Subcutaneous adipose tissue (tissue), 4 donors: ENCODE data around the gene INPP4A. TPM values are rescaled to one million over a fixed set of nuclear protein-coding genes. Genes with fewer than 3 reads are reported as not detected.

Experiments
- total RNA-seq, 4 donors: library from RNA; depleted of rRNA; stranded (reverse); fragments of >200 nt; gene quantifications; one replicate each; pipeline ENCODE4 v1.1.0, GENCODE V29; 2016
- TF ChIP-seq, protein P1 (sequence below): fragments of 450-650 bp; IDR thresholded peaks from one replicate; pipeline ENCODE4 v1.5.1; 2016; ENCODE audit warnings: low read depth, mild to moderate bottlenecking, control low read depth, antibody characterized with exemption, moderate library complexity

The INPP4A gene
- total RNA-seq, 4 donors from 2014 or later = 18.9 to 38.2 (median 22.0) TPM

- TF ChIP-seq, protein P1, sequence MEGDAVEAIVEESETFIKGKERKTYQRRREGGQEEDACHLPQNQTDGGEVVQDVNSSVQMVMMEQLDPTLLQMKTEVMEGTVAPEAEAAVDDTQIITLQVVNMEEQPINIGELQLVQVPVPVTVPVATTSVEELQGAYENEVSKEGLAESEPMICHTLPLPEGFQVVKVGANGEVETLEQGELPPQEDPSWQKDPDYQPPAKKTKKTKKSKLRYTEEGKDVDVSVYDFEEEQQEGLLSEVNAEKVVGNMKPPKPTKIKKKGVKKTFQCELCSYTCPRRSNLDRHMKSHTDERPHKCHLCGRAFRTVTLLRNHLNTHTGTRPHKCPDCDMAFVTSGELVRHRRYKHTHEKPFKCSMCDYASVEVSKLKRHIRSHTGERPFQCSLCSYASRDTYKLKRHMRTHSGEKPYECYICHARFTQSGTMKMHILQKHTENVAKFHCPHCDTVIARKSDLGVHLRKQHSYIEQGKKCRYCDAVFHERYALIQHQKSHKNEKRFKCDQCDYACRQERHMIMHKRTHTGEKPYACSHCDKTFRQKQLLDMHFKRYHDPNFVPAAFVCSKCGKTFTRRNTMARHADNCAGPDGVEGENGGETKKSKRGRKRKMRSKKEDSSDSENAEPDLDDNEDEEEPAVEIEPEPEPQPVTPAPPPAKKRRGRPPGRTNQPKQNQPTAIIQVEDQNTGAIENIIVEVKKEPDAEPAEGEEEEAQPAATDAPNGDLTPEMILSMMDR = no peak
These were observed 37.7 kb downstream of the INPP4A start for GRCh38 chr2:98482362-98482761.

DNA sequence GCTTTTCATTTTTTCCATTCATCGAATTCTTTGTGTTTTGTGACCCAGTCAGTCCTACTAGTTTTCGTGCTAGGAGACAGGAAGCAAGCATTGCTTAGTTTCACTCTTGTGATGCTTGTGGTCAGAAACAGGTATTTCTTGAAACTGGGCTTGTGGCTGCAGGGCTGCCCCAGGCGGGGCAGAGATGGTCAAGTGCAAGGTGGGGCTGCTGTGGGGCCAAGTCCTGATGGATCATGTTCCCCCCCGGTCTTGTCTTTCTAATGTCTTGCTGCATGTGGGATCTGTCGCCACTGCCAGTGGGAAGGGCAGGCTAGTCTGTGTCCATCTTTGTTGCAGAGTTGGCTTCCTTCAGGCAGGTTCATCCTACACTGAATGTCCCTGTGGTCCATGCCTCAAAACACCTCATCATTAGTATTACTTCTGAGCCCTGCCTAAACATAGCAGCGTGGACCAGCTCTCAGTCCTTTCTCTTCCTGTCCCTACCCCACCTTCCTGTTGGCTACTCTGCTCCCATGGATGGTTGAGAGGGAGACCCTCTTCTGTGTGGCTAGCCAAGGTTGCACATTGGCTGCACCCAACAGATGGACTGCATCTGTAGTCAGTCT, 38.7 kb downstream of the INPP4A start:
- TF ChIP-seq, protein P1 = no peak

DNA sequence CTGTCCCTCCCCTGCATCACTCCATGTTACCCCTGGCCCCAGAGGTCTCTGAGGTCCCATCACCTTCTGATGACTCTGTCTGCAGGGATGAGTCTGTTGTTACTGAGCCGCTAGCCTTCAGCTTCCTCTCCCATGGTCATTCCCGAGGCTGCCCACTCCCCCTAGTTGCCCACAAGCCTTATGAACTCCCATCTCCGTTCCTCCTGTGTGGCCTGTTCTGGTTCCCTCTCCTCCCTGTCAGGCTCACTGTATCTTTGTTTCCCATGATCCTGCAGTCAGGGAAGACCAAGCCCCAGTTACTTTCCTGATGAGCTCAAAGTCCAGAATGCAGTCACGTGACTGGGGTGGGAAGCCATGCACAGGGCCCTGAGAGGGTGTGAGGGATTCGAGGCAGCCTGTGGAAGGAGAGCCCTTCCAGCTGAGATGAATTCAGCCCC, 39.5 kb downstream of the INPP4A start:
- TF ChIP-seq, protein P1 = no peak

- TF ChIP-seq, protein P1 = no peak
These were observed 40.2 kb downstream of the INPP4A start for GRCh38 chr2:98484652-98485452.

GRCh38 chr2:98485453-98485755, 40.7 kb downstream of the INPP4A start:
- TF ChIP-seq, protein P1 = no peak

DNA sequence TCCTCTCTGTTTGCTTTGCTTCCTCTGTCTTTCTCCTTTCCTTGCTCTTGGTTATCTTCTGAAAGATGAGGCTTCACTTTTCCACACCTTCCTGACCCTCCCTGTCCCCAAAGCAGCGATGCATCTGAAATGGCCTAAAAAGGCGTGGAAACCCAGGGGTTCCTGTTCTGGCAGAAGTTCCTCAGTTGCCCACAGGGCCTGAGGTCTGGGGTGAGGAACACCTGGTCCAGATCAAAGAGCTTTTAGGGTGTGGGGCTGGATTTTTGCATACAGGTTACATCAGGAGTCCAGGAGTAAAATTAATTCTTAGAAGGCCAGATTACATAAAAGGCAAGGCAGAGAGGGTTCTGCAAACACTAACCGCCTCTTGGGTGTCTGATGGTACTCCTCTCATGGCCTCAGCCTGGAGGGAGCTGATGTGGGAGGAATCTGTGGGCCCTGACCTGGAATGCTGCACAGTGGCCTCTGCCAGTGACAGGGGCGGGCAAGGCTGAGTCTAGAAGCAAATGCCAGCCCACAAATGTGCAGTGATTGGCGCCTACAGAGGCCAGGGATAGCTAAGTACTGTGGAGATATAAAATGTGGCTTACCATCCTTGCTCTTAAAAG, 41.8 kb downstream of the INPP4A start:
- TF ChIP-seq, protein P1 = no peak

- TF ChIP-seq, protein P1 = no peak
These were observed 42.6 kb downstream of the INPP4A start for GRCh38 chr2:98487101-98487805.
